Measurements from ENCODE around the gene ARID3B. TPM values are rescaled to one million over a fixed set of nuclear protein-coding genes. Genes with fewer than 3 reads are reported as not detected.

The ARID3B gene, protein sequence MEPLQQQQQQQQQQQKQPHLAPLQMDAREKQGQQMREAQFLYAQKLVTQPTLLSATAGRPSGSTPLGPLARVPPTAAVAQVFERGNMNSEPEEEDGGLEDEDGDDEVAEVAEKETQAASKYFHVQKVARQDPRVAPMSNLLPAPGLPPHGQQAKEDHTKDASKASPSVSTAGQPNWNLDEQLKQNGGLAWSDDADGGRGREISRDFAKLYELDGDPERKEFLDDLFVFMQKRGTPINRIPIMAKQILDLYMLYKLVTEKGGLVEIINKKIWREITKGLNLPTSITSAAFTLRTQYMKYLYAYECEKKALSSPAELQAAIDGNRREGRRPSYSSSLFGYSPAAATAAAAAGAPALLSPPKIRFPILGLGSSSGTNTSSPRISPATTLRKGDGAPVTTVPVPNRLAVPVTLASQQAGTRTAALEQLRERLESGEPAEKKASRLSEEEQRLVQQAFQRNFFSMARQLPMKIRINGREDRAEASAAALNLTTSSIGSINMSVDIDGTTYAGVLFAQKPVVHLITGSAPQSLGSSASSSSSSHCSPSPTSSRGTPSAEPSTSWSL
- total RNA-seq, result 4.0 and 6.8 TPM in 2 replicates

DNA sequence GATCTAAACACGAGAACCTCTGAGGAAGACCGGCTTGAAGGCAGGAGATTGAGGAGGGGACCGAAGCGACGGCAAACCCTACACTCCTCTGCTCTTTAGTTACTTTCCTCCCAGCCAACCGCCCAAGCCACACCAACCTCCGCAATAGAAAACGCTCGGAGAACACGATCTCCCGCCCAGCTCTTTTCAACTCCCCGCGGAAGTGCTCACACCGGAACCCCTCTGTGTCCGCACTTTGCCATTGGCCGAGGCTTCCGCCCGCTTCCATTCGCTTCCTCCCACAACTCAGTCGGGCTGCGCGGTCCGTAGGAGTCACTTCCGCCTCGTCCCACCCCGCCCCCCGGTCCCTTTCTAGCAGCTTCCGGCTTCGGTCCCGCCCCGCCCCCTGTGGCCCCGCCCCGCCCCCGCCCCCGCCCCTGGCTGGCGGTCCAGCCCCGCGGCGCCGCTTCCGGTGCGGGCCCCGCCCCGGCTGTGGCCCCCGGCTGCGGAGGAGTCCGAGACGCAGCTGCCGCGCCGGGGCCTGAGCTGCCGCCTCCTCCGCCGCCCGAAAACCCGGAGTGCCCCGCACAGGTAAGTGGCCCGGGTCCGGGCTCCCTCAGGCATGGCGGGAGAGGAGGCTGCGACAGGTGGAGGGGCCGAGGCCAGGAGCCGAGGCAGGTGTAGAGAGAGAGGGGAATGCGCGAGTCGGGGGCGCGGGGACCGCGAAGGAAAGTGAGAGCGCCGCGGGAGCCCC, at the start of gene ARID3B:
ARID3B (plus strand) TSS at position 460 of the 733 bp plus-strand sequence. CDS start 2,717 bp downstream, outside the sequence.

DNA sequence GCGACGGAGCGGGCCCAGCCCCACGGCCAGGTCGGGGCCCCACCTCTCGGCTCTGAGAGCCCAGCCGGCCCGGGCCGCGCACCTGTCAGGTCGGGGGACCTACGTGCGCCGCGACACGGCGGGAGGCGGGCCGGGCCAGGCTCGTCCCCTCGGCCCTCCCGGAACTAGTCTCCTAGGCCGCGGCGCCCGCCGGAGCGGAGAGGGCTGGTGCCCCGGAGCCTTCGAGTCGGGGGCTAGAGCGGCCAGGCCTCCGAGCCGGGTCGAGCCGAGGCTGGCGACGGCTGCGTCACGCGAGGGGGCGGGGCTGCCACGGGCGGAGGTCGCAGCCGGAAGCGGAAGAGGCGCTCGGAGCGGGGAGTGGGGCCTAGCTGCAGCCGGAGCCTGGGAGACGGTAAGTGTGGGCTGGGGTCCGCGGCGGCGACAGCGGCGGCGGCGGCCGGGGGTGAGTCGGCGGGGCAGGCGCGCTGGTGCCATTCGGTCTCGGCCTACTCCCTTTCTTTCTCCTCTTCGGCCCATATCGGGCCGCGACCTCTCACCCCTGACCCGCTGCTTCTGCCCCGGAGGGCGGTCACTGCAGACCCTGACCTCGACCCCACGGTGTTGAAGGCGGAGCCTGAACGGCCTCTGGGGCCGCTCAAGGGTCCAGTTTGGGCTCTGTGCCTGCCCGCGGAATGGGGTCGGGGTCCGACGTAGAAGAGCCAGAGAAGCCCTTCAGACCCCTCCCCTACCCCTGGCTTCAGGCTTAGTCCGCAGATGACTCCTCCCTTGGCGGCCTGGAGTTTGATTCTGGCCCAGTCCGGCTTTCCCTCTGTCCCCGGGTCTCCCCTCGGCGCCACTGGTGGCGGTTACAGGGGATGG, 74.7 kb downstream of the ARID3B start, which contains the start of gene CLK3:
CLK3 (plus strand) TSS at position 329 of the 858 bp plus-strand sequence. CDS start 3,361 bp downstream, outside the sequence.

Other genes with a start within 250 kb of the ARID3B start
- gene CYP11A1, start 173.6 kb upstream of the ARID3B start, total RNA-seq, result 0.16 TPM in 1 of 2 replicates, not detected in the other
- gene SEMA7A, start 107.3 kb upstream of the ARID3B start, total RNA-seq, result 7.6 and 11.9 TPM in 2 replicates
- 60.9 and 62.2 TPM in 2 replicates for gene UBL7, start 80.1 kb upstream of the ARID3B start, total RNA-seq
- 57.0 and 77.5 TPM in 2 replicates for gene CLK3, start 74.6 kb downstream of the ARID3B start, total RNA-seq
- gene EDC3, start 154.8 kb downstream of the ARID3B start, total RNA-seq, result 10.0 and 12.6 TPM in 2 replicates
- gene CYP1A1, start 184.3 kb downstream of the ARID3B start, total RNA-seq, result 1.0 and 1.9 TPM in 2 replicates
- gene CYP1A2, start 207.6 kb downstream of the ARID3B start, total RNA-seq, result not detected in 2 replicates
- gene CSK, start 240.9 kb downstream of the ARID3B start, total RNA-seq, result 29.5 and 31.6 TPM in 2 replicates

Measured in hair follicular keratinocyte (primary cell).